ENCODE measurements around the gene KDM4C. TPM values are rescaled to one million over a fixed set of nuclear protein-coding genes. Genes with fewer than 3 reads are reported as not detected.

KDM4C gene
- total and polyA plus RNA-seq, 2 donors (not counting 1 experiment from before 2014, with no cell fraction given) = 49.7 to 141 TPM

DNA sequence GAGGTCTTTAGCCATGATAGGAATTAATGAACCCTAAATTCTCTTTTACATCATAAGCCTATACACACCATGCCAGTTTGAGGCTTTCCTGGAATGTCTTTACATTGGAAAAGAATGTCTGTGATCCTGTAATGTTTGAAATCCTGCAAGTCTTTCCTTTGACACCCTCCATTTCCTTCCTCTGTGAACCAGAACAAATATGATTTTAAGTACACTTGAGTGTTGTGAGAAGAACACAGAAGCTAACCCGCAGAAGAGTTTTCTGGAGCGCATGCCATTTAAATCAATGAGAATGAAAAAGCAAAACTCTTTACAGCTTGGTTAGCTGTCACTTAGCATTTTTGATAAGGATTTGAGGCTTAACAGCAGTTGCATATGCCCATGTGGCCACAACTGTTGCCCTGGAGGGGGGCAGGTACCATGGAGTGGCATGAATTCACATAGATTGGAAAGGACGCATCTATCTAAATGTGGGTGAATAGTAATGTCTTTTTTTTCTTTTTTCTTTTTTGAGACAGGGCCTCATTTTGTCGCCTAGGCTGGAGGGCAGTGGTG, 372.6 kb downstream of the KDM4C start:
- H3K27ac Mint-ChIP-seq = no peak overlapping the region
- H3K27me3 Mint-ChIP-seq = no peaks in the 10 kb centered on the region
- DNase-seq (no peak), ATAC-seq (ENCODE audit: low read depth) (no peak)
- Histone ChIP-seq H3K27me3 (replicated peaks in 1 of 4; ENCODE audit: control extremely low read depth in 1 of 4, control insufficient read depth in 3 of 4, insufficient read depth in 4 of 4, low read length in 3 of 4) (no peaks in the 10 kb centered on the region), H3K4me2 (replicated peaks; ENCODE audit: low read depth, low read length, poor library complexity, severe bottlenecking) (no peak overlapping the region), H3K27ac (ENCODE audit: low read length in 2 of 2) (no peak overlapping the region), H2AFZ (ENCODE audit: insufficient read depth, low read depth, low read length, poor library complexity, severe bottlenecking) (no peak overlapping the region), H4K20me1 (ENCODE audit: control insufficient read depth, insufficient read depth, low read length, poor library complexity, severe bottlenecking) (peaks cover 11% of the 10 kb centered on the region), H3K79me2 (ENCODE audit: control insufficient read depth, insufficient read depth, low read length) (no peaks in the 10 kb centered on the region), H3K9ac (ENCODE audit: low read length) (no peak overlapping the region), H3K9me3 (ENCODE audit: control extremely low read depth in 1 of 3, control insufficient read depth in 2 of 3, insufficient read depth in 1 of 3, low read length in 2 of 3) (no peaks in the 10 kb centered on the region), H3K36me3 (replicated peaks in 1 of 2; ENCODE audit: control extremely low read depth in 1 of 2, control insufficient read depth in 1 of 2, extremely low read depth in 1 of 2, insufficient read depth in 2 of 2, low read length in 1 of 2) (peaks cover 5 to 76% of the 10 kb centered on the region in 2 experiments), H3K4me1 (ENCODE audit: control insufficient read depth in 2 of 2, insufficient read depth in 2 of 2, low read length in 2 of 2) (no peaks in the 10 kb centered on the region), H3K4me3 (ENCODE audit: control extremely low read depth in 1 of 5, extremely low read depth in 1 of 5, insufficient read depth in 1 of 5, low read depth in 2 of 5, low read length in 4 of 5) (no peak overlapping the region)
- CTCF ChIA-PET = no interaction called here
- POLR2A ChIA-PET = no interaction called here
- no peak overlapping the region for H3K4me3 Mint-ChIP-seq
- WGBS (ENCODE audit: insufficient coverage) = 100% methylated on average over 4 of the region's 4 CpGs
- H3K4me1 Mint-ChIP-seq = no peaks in the 10 kb centered on the region
- no peaks in the 10 kb centered on the region for H3K9me3 Mint-ChIP-seq (ENCODE audit: insufficient read depth)
- no peak for TF ChIP-seq EZH2 (IDR thresholded peaks at IDR 0.05; ENCODE audit: borderline replicate concordance, insufficient read depth, low read depth, low read length, poor library complexity, severe bottlenecking)
- no peak for TF ChIP-seq CTCF (IDR thresholded peaks at IDR 0.05)
- intact Hi-C loops (cut with micrococcal nuclease) = no loop called here

DNA sequence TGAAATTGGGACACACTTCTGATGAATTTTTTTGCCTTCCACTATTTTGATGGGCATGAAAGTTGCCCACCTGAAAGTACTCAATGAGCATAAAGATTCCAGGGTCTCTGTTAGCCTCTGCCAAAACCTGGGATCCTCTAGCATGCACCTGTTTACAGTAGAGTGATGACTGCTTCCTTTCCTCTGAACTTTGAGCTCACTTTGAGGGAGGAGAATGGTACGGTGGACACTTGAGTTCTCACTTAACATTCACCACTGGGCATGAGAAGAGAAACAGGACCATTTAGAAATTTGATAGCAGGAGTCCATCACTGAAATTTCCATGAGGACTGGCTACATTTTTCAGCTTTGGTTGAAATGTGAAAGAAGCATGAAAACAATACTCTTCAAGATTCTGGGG, 374.8 kb downstream of the KDM4C start:
- Histone ChIP-seq H2AFZ (ENCODE audit: insufficient read depth, low read depth, low read length, poor library complexity, severe bottlenecking) (no peak overlapping the region), H3K9me3 (ENCODE audit: control extremely low read depth in 1 of 3, control insufficient read depth in 2 of 3, insufficient read depth in 1 of 3, low read length in 2 of 3) (no peaks in the 10 kb centered on the region), H3K4me1 (ENCODE audit: control insufficient read depth in 2 of 2, insufficient read depth in 2 of 2, low read length in 2 of 2) (no peaks in the 10 kb centered on the region), H3K27me3 (replicated peaks in 1 of 4; ENCODE audit: control extremely low read depth in 1 of 4, control insufficient read depth in 3 of 4, insufficient read depth in 4 of 4, low read length in 3 of 4) (no peaks in the 10 kb centered on the region), H4K20me1 (ENCODE audit: control insufficient read depth, insufficient read depth, low read length, poor library complexity, severe bottlenecking) (peaks cover 6% of the 10 kb centered on the region), H3K27ac (ENCODE audit: low read length in 2 of 2) (no peak overlapping the region), H3K9ac (ENCODE audit: low read length) (no peak overlapping the region), H3K79me2 (ENCODE audit: control insufficient read depth, insufficient read depth, low read length) (no peaks in the 10 kb centered on the region), H3K4me2 (replicated peaks; ENCODE audit: low read depth, low read length, poor library complexity, severe bottlenecking) (no peak overlapping the region), H3K4me3 (ENCODE audit: control extremely low read depth in 1 of 5, extremely low read depth in 1 of 5, insufficient read depth in 1 of 5, low read depth in 2 of 5, low read length in 4 of 5) (no peak overlapping the region), H3K36me3 (replicated peaks in 1 of 2; ENCODE audit: control extremely low read depth in 1 of 2, control insufficient read depth in 1 of 2, extremely low read depth in 1 of 2, insufficient read depth in 2 of 2, low read length in 1 of 2) (peaks cover 5 to 74% of the 10 kb centered on the region in 2 experiments)
- ChIA-PET CTCF (no interaction called here), POLR2A (no interaction called here)
- Mint-ChIP-seq H3K4me1 (no peaks in the 10 kb centered on the region), H3K4me3 (no peak overlapping the region), H3K9me3 (ENCODE audit: insufficient read depth) (no peaks in the 10 kb centered on the region), H3K27me3 (no peaks in the 10 kb centered on the region), H3K27ac (no peak overlapping the region)
- DNase-seq = no peak
- TF ChIP-seq CTCF (IDR thresholded peaks at IDR 0.05) = no peak
- TF ChIP-seq EZH2 (IDR thresholded peaks at IDR 0.05; ENCODE audit: borderline replicate concordance, insufficient read depth, low read depth, low read length, poor library complexity, severe bottlenecking) = no peak
- WGBS (ENCODE audit: insufficient coverage) = no CpG with 5 or more reads among the region's 1 CpG
- intact Hi-C loops (cut with micrococcal nuclease) = no loop called here
- no peak for ATAC-seq (ENCODE audit: low read depth)
